Measurements from ENCODE around the gene PNPLA7.

The PNPLA7 gene

DNA sequence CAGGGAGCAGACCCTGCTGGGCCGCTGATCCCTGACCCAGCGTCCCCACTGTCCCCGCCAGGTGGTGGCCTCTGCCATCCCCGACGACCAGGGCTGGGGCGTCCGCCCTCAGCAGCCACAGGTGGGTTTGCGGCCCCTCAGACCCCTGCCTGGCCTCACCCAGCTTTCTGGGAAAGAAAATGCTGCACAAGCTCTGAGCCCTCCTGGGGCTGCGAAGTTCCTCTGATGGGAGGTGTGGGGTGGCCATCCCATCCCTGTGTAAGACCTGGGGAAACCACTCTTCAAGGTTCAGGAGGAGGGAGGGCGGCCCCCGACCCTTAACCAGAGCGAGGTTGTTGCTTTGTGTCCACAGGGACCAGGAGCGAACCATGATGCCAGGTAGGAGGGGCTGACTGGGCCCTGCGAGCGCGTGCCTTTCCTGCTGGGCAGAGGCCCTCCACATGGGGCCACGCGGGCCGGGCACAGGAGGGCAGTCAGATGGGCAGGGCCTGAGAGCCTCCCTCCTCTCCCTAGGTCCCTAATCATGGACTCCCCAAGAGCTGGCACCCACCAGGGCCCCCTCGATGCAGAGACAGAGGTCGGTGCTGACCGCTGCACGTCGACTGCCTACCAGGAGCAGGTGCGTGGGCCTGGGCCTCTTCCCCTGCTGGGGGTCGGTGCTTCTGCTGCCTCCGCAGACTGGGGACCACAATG, 119.3 kb downstream of the PNPLA7 start:
- DNase-seq: no peak

DNA sequence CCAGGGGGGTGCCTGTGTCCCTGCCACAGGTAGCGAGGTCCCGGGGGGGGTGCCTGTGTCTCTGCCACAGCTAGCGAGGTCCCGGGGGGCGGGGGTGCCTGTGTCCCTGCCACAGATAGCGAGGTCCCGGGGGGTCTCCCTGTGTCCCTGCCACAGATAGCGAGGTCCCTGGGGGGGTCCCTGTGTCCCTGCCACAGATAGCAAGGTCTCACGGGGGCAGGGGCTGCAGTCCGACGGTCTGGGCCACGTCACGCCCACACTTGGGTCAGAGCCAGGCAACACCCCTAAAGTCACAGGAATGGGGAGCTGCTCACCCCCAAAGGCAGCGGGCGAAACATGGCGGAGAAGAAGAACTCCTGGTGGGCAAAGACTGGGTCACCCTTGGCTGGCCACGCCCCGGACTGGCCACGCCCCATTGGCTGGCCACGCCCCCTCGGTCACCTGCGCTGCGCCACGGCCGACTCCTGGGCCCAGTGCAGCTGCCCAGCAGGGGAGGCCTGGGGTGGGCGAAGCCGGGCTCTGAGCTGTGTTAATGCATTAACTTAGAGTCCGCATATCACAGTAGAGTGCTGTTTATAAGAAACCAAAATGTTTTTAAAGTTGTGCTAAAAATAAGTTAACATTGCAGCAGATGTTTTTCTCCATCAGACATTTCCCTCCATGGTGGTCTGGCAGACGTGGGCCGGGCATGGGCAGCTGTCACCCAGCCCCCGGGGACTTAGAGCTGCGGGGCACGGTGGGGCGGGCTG, 120.1 kb downstream of the PNPLA7 start:
- peak; percentile 37 for DNase-seq

DNA sequence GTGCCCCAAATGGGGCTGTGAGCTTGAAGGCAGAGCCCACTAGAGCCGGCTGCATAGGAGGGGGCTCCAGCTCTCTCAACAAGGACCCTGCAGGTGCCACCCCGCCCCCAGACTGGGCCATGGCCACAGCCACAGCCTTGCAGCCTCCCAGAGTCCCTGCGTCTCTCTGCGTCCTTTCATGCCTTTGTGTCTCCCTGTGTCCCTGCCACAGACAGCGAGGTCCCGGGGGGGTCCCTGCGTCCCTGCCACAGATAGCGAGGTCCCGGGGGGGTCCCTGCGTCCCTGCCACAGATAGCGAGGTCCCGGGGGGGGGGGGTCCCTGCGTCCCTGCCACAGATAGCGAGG, 120.7 kb downstream of the PNPLA7 start:
- DNase-seq: no peak

- no peak for DNase-seq
These were observed 121.2 kb downstream of the PNPLA7 start for GRCh38 chr9:137428841-137429545.

DNA sequence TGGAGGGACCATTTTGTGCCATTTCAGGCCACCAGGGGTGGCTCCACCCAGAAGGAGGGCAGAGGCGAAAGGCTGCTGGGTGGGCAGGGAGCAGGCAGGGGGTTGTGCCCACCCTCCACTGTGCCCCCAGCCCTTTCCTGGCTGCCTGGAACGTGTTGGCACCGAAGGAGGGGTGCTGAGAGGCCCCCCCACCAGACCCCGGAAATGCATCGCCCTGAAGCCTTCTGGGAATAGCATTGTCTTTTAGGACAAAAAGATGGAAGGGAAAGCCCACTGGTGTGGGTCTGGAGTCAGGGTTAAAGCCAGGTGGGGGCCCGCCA, 121.9 kb downstream of the PNPLA7 start:
- no peak for DNase-seq

GRCh38 chr9:137427454-137428310, 122.5 kb downstream of the PNPLA7 start:
- no peak for DNase-seq

GRCh38 chr9:137426018-137426681, 124.1 kb downstream of the PNPLA7 start:
- DNase-seq: no peak

DNA sequence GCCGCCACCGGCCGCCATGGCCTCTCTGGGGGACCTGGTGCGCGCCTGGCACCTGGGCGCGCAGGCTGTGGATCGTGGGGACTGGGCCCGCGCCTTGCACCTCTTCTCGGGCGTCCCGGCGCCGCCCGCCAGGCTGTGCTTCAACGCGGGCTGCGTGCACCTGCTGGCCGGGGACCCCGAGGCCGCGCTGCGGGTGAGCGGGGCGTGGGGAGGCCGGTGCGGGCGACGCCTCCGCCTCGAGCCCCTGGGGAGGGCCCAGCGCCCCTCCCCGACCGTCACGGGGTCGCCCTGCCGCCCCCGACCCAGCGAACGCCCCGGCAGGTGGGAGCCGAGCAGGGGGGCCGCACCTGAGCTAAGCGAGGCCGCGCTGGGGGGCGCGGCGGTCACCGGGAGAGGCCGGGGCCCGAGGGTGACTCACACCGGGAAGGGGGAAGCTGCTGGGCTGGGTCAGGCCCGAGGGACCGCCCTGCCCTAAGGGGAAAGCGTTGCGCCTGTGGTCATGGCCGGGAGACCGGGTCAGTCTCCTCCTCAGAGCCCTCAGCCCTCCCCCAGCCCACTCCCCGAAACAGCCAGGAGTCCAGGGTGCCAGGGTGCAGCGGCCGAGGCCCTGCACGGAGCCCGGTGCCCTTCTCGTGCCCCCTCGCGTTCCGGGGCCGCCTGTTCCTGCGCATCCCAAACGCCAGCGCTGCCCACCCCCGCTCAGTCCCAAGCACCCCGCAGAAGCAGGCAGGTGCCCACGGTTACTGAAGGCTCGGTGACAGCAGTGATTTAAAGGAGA, 126.5 kb downstream of the PNPLA7 start:
- no peak for DNase-seq

DNA sequence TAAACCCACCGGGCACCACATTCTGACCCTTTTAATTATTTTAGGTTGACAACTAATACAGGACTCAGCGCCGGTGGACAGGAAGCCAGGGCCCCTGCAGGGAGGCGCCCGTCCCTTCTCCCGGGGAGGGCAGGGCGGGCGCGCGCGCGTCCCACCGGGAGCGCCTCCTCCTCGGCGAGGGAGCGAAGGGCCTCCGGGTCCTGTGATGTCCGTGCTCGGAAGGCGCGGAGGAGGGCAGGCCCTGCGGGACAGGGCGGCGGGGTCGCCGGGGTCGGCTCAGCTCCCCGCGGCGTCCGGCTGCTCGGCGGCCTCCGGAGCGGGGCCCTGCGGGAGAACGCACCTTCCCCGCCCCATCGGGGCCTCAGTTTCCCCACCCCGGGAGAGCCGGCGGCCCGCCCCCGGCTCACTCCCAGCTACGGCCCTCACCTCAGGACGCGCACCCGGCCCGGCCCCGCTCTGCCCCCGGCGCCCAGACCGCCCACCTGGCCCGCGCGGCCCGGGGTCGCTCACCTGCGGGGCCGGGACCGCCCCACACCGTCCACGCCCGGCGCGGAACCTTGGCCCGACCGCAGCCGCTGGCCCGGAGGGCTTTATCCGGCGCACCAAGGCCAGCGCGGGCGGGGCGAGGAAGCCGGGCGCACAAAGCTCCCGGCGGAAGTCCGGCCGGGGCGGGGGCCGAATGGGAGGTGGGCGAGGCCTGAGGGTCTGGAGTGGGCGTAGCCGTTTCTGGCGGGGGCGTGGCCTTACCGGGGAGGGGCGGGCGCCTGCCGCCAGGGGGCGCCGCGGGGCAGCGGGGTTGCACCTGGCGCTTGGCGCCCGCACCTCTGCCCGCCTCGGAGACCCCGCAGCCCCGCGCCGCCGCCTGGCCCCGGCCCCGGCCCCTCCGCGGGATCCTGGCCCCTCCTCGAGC, 127.3 kb downstream of the PNPLA7 start, which contains the start of the genes EXD3 and NOXA1:
Gene EXD3, minus strand, starts transcription at position 559 of the 910 bp plus-strand sequence. CDS start 27,805 bp downstream, outside the sequence.
Gene NOXA1, plus strand, starts transcription at position 790 of the 910 bp plus-strand sequence. CDS start 137 bp downstream, outside the sequence.
- peak; percentile 97 for DNase-seq

- DNase-seq: no peak
These were observed 128.2 kb downstream of the PNPLA7 start for GRCh38 chr9:137421838-137422603.

GRCh38 chr9:137417161-137418021, 132.8 kb downstream of the PNPLA7 start:
- DNase-seq: no peak

DNA sequence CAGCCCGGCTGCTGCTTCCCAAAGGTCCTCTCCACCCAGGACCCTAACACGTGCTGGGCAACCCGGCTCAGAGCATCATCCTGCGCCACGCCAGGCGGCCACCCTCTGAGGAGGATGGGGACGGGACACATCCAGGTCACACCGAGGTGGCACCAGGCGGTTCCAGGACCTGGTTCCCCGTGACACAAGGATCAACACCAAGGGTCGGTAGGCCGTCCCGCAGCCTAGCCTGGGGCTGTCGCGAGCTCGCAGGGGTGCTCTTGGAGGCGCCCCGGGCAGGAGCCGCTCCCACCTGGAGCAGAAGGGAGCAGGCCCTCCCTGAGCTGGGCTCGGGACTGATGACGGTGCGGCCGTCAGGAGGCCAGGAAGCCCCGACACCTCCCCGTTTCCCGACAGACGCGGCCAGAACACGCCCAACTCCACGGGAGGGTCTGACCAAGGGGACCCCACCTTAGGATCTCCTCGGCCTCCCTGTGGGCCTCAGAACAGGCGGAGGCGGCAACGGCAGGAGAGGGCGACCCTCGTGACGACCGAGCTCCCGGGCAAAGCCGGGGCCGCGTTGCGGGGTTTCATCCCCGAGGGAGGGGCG, 133.5 kb downstream of the PNPLA7 start:
- DNase-seq: no peak

GRCh38 chr9:137416006-137416562, 134.1 kb downstream of the PNPLA7 start:
- DNase-seq: no peak

- no peak for DNase-seq
These were observed 134.8 kb downstream of the PNPLA7 start for GRCh38 chr9:137415451-137415850.

- DNase-seq: no peak
These were observed 137.8 kb downstream of the PNPLA7 start for GRCh38 chr9:137412431-137412830.

DNA sequence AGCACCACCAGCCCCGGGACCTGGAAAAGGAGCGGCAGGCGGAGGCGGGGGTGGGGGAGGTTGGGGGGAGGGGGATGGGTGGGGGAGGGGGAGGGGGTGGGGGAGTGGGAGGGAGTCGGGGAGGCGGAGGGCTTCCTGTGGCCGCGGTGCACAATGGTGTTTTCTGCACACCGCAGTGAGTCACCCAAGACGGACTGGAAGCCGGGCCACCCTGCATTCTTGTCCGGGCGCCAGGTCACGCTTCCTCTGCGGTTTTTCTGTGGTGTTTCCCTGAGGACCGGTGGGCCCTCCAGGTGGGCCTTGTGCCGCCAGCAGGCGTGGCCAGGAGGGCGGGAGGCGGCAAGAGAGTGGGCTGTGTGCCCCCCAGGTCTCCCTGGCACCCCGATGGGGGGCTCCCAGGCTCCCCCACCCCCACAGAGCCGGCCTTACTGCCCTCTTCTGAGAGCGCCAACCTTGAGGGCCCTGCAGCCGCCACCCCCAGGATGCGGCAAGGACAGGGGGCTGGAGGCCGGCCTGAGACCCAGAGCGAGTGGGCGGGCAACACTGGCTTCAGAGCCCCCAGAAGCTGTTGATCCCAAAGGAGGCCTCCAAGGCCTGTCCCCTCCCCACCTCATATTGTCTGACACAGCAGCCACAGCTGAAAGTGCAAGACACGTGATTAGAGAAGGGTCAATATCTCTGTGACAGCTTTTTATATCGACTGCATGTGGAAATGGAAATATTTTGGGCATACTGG, 138.4 kb downstream of the PNPLA7 start:
- no peak for DNase-seq

GRCh38 chr9:137411260-137411644, 138.9 kb downstream of the PNPLA7 start:
- no peak for DNase-seq

All from NCI-H2171 (cell line).